GM18507 (cell line): ENCODE results near the gene TMOD1.
"Not testable (repeated sequence)": the region's sequence is repeated elsewhere in the genome, so short reads cannot be mapped to it uniquely, and the experiment has no call there.

Experiments used
- DNase-seq: peaks from one replicate; pipeline ENCODE4 v3.0.0; 2011; ENCODE audit warnings: low read depth; ENCODE audit not compliant: insufficient read length; ENCODE audit errors: extremely low spot score
- FAIRE-seq: peaks from 2 replicates; lab custom pipeline; 2011; peaks lifted over from hg19 to GRCh38; lab: Jason Lieb, UNC

The TMOD1 gene

DNA sequence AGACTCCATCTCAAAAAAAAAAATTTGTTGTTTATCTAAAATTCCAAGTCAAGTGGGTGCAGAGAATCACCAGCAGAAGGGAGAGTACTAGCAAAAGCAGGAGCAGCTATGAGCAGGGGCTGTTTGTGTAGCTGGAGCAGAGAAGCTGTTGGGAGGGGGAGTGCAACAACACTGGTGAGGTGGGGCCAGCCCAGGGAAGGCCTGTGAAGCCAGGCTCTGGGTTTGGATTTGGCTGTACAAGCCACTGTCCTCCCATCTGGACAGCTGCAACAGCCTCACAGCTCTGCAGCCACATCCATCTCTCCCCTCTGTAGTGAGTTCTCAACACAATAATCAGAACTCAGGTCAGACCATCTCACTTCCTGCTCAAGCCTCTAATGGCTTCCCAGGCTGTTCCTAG, 59.4 kb downstream of the TMOD1 start:
- no peak for FAIRE-seq
- DNase-seq: no peak

DNA sequence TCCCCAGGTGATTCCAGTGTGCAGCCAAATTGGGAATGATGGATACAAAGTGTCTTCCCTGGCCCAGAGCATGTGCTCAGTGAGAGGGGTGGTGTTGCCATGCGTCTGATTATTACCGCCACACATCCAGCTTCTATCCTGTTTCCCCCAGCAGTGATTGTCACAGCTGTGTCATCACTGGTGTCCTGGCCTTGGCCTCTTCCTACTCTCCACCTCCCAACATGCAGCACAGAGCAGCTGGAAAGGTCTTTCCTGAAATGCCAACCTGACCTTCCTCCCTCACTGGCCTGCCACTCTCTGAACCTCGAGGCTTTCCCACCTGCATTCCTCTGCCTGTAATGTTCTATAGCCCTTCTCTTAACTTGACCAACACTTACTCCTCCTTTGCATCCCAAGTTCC, 60.0 kb downstream of the TMOD1 start:
- no peak for DNase-seq
- FAIRE-seq: no peak

DNA sequence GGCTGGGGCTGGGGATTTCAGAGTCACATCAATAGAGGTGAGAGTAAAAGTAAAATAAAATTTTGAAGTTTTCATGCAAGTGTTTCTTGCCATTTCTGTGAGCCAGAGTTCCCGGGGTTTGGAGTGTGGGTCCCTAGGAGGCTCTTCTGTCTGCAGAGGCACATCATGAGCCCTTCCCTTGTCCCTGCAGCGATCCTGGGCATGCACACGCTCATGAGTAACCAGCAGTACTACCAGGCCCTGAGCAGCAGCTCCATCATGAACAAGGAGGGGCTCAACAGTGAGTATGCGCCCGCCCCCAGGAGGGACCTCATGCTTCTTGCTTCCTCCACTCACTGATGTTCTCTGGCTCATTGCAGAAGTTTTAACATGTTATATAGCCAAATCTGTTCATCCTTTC, 61.1 kb downstream of the TMOD1 start:
- DNase-seq (no peak), FAIRE-seq (no peak)

DNA sequence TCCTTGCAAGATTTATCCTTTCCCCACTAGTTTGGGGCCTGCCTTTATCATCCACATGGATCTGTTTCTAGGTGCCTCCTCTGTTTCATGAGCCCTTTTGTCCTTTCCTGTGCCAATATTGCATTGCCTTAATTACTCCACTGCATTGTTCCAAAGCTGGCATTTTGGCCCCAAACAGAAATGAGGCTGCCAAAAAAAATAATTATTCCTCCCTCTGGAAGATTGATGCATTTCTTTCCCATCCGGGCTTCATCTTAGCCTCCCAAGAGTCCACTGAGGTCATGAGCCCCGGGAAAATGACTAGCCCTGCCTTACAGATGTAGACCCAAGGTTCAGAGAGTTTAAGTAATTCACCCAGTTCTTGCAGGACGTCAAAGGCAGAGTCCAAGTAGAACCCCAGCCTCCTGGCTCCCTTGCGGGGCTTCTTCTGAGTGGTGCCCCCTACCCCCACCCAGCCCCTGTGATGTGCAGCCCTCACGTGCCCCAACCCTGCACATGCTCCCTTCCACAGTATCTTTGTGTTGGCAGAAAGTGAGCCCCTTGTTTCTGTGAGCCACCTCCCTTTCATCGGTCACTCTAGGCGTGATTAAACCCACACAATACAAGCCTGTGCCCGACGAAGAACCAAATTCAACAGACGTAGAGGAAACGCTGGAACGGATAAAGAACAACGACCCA, 62.1 kb downstream of the TMOD1 start:
- FAIRE-seq: no peak
- DNase-seq: no peak

DNA sequence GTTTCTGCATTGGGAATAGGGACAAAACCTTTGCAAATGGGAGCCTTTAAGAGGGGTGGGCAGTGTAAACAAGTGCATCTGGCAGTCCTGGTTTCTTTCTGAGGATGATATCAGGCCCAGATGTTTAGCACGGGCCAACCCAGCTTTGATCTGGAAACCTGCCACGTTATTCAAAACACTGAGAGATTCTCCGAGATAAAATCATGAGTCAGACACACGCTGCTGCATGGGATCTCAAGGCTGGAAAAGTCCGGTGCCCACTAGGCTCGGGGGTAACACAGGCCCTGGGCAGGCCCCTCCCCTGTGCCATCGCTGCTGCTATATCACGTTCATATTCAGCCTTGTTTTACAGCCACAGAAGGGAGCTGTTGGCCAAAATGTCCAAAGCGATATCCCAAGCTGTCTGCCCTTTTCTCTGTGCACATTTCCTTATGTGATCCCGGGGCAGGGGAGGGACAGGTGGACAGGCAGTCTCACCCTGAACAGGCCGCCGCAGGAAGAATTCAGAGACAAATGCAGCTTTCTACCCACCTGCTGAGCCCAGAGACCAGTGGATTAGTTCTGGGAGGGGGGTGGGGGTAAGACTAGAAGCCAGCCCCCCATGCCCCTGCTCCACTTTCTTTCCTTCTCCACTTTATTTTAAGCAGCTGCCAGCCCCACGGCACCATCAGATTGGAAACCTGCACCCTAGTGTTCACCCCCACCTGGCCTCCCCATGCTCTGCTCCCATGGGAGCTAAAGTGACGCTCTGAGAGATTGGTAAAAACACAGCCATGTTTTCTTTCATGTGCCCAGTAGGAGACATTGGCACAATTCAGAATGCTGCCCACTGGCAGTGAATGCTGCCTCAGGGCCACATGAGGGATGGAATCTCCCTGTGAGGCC, 63.1 kb downstream of the TMOD1 start:
- DNase-seq (no peak), FAIRE-seq (no peak)

DNA sequence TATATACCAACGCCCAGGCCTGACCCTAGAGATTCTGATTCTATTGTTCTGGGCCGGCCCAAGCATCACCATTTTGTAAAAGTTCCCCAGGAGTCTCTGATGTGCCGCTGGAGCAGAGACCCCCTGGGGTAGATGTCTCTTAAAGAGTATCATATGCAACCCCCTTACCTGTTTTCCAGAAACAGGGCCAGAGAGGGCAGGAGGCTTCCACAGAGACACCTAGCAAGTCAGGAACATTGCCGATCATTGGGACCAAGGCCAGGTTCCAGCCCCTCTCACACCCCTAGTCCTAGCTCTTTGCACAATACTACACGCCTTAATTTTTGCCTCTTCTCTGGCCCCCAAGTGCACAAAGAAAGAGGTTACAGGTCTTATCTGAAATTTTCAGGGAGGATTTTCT, 63.8 kb downstream of the TMOD1 start:
- FAIRE-seq: no peak
- DNase-seq: no peak

DNA sequence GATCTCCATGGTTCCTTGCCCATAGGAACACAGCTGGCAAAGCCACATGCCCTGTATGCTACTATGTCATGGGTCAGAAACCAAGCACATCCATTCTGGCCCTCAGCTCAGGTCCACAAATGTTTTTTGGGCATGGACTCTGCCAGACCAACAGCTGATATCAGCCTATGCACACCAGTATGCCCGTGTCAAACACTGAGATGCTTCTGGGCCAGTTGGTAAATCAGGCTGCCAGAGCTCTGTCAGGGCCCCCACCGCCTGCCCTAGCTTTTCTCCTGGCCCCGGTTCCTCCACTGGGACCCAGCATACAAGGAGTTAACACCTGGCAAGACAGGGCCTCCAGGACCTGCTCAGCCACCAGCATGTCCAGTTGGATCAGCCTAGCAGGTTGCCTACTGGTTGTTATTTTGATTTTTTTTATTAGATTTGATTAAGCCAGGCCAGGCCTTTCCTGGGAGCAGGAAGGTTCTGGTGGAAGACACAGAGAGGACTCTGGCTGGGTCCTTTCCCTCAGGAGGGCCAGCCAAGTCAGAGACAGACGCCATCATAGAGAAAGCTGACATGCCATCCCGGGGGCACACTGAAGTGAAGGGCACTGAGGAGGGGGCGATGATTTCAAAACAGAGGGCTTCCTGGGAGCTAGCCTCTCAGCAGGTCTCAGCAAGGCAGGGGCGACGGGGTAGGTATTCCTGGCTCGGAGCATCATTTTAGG, 65.9 kb downstream of the TMOD1 start:
- FAIRE-seq (no peak), DNase-seq (no peak)

DNA sequence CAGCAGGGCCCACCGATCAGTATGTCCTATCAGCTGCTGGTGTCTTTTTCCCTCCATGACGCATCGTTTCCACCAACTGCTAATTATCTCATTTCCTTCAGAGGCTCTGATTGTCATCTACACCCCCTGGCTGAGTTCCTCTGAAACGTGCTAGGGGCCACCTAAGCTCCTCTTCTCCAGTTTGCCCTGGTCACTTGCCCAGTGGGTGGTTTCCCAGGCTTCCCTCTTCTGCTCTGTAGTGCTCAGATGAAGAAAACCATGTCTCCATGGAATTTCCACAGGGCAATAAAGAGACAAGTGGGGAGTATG, 66.4 kb downstream of the TMOD1 start:
- FAIRE-seq: no peak
- no peak for DNase-seq

DNA sequence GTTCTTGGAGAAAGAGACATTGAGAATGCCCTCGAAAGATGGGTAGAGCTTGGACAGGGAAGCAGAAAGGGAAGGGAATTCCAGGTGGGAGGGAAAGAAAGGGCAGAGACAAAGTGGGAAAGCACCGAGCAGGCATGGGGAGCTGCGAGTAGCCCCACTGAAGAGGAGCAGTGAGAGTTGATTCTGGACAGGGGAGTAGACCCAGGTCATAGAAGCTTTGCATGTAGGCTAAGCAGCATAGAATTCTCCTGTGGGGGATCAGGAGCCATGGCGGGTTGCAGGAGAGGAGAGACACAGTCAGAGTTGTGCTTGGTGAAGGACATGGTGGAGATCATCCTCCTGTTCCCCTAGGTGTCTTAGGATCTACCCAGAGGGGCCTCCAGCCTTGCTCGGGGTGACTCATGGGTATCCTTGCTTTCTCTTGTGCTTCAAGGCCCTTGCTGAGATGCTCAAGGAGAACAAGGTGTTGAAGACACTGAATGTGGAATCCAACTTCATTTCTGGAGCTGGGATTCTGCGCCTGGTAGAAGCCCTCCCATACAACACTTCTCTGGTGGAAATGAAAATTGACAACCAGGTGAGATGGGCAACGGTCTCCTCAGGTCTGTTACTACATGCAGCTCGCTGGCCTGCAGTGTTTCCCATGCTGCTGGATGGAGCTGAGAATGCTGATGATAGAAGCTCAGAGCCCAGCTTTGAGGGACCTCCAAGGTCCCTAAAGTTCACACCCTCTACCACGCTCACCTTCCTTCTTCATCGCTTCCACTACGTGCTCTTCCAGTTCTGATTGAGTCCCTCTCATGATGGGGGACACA, 67.2 kb downstream of the TMOD1 start:
- no peak for FAIRE-seq

DNA sequence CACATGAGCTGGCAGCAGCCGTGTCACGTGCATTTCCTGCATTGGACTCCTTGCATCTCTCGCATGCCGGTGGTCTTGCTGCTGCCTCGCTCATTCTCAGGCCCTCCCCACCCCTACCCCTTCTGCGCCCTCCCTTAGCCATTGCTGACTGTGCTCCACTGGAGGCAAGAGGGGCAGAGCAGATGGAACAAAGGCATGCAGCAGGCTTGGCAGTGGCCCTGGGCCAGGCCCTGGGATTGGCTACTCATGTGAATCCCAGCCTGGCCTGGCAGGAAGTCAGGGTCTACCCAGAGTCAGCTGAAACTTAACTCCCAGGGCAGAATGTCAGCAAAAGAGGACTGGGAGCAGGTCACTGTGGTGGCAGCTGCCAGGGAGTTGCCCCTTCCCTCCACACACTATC, 69.4 kb downstream of the TMOD1 start:
- no peak for FAIRE-seq
- DNase-seq: no peak

More for the DNA sequence above, 67.2 kb downstream of the TMOD1 start:
- no peak for DNase-seq

DNA sequence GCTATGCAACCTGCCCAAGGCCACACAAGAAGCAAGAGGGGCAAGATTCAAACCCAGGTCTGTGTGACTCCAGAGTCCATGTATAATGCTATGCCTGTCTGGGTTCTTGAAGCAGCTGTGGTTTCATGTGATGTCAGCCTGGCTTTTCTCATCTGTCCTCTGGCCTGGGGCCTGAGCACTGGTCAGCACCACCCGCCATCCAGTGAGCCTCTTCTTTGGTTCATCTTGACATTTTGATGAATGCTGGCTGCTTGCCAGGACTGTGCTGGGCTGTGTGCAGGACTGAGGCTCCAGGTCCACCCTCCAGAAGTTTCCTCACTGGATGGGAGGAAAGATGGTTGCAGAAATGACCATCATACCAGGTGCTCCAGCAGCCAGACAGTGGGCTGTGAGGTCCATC, 70.2 kb downstream of the TMOD1 start:
- FAIRE-seq: no peak
- no peak for DNase-seq

DNA sequence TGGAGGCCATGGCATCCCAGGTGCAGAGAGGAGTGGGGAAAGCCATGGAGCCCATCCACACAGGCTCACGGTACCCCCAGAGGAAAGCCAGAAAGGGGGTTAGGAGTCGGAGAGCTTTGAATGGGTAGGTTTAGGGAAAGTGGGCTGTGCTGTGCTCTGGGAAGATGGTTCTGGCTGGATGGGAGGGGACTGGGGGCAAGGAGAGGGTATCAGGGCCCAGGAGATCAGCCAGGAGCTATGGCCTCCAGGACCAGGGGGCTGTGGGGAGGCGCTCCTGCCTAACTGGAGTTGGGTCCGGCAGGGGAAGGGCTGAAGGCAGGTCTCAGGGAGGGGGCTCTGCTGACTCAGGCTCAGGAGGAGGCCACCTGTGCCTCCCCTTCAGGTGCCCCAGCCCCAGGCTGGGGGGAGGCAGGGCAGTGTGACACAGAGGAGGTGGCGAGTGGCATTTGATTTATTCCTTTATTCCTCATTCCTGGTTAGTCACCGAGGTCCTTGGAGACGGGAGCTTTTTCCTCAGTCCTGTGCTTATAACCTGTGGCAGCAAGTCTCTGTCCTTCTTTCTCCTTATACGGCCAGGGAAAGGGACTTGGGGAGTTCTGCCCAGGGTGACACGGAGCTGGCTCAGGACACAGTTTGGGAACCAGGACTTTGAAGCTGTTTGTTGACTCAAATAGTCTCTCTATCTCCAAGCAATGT, 70.9 kb downstream of the TMOD1 start:
- FAIRE-seq (no peak), DNase-seq (no peak)

DNA sequence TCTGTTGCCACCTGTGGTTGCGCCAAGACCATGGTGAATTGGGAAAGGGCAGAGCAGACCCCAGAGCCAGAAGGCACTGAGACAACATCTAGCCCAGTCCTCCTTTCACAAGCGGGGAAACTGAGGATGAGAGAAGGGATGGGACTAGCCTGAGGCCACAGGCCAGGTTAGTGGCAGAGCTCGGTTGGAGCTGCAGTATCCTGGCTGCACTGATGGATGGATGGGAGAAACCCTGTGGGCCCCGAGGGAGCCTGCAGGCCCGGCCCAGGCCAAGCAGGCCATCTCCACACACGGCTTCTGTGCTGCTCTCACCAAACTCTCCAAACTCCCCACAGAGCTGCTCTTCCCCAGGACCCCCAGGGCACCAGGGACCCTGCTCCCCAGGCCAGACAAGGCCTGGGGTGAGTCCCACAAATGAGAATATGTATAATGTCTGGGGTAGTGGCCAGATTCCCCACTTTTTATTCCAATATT, 71.5 kb downstream of the TMOD1 start:
- FAIRE-seq (no peak), DNase-seq (no peak)

DNA sequence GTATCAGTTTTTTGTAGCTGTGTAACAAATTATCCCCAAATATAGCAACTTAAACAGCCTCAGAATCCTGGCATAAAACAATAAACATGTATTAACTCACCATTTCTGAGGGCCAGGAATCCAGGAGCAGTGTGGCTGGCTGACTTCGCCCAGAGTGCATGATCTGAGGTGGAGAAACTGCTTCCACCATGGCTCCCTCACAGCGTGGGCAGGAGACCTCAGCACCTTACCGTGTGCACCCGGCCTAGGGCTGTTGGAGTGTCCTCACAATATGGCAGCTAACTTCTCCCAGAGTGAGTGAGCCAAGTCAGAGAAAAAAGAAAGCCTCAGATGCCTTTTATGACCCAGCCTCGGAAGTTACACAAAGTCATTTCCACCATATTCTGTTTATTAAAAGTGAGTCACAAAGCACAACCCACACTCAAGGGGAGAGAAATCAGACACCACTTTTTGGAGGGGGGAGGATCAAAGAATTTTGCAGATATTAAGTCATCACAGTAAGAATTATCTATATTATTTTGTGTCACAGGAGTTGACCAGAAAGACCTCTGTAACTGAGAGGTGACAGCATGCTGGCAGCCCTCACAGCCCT, 72.1 kb downstream of the TMOD1 start:
- DNase-seq (no peak), FAIRE-seq (no peak)

DNA sequence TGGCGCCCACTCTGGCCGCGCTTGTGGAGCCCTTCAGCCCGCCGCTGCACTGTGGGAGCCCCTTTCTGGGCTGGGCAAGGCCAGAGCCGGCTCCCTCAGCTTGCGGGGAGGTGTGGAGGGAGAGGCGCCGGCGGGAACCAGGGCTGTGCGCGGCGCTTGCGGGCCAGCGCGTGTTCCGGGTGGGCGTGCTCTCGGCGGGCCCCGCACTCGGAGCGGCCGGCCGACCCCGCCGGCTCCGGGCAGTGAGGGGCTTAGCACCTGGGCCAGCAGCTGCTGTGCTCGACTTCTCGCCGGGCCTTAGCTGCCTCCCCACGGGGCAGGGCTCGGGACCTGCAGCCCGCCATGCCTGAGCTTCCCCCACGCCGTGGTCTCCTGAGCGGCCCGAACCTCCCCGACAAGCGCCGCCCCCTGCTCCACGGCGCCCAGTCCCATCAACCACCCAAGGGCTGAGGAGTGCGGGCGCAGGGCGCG, 72.7 kb downstream of the TMOD1 start:
- not testable (repeated sequence) for DNase-seq, FAIRE-seq

DNA sequence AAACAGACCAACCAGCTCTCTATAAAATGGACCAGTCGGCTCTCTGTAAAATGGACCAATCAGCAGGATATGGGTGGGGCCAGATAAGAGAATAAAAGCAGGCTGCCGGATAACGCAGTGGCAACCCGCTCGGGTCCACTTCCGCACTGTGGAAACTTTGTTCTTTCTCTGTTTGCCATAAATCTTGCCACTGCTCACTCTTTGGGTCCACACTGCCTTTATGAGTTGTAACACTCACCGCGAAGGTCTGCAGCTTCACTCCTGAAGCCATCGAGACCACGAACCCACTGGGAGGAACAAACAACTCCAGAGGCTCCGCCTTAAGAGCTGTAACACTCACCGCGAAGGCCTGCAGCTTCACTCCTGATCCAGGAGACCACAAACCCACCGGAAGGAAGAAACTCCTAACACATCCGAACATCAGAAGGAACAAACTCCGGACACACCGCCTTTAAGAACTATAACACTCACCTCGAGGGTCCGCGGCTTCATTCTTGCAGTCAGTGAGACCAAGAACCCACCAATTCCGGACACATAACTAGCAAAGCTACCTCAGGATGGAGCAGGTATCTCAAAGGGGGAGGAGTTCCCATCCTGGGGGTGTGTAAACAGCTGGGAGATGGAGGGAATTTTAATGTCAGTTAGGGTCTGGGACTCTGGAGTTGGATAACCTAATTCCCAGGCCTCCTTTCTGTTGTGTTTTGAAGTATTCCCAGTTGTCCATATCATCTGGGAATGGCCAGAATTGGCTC, 73.6 kb downstream of the TMOD1 start:
- DNase-seq, FAIRE-seq: not testable (repeated sequence)

DNA sequence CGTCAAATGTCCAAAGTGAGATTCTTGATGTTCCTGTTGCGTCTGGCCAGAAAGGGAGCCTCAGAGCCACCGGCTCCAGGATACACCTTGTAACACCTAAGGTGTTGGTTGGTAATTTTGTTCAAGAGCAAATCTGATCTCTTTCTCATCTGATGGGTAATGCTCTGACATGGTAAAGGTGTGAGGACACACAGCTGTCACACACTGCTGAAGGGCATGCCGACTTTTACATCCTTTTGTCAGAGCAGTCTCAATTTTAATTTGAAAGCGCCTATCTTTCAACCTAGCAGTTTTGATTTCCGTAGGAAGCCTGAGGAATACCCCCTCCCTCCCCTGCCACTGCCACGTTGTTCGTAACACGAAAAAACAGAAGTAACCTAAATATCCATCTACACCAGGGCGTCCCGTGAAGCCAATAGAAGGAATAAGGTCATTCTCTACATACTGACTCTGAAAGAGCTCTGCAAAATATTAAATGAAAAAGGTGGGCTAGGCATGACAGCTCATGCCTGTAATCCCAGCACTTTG, 74.3 kb downstream of the TMOD1 start:
- FAIRE-seq: no peak
- no peak for DNase-seq

DNA sequence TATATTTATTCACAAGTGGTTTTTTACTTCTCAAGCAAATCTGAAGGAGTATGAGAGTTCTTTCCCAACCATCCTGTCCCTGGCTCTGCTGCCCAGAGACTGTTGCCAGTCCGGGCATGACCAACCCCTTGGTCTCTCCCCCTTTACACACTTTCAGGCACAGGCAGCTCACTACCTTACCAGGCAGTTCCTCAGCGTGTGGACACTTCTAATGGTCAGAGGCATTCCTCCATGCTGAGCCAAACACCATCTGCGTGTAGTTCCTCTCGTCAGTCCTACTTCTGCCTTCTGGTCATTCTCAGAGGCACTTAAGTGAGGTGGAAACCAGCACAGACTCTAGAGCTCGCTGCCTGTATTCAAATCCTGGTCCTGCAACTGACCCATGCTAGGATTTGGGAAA, 75.6 kb downstream of the TMOD1 start:
- no peak for DNase-seq
- FAIRE-seq: no peak
